Ascending aorta (tissue), 2 donors: Measurements from ENCODE around the gene MCU. TPM values are rescaled to one million over a fixed set of nuclear protein-coding genes. Genes with fewer than 3 reads are reported as not detected.
"Not testable (repeated sequence)": the region's sequence is repeated elsewhere in the genome, so short reads cannot be mapped to it uniquely, and the experiment has no call there.

Source experiments
- DNase-seq, 2 donors: peaks; one replicate each; pipeline ENCODE4 v3.0.0-alpha.2; 2019; ENCODE audit warnings: low spot score in 2 of 2
- H3K27ac ChIP-seq, 2 donors: fragments of 200-600 bp; sonication (generic); one replicate each; pipeline ENCODE4 v1.5.1; 2016 to 2017; ENCODE audit warnings: mild to moderate bottlenecking in 1 of 2
- H3K27me3 ChIP-seq: fragments of 200-600 bp; sonication (generic); one replicate; pipeline ENCODE4 v1.5.1; 2017
- H3K36me3 ChIP-seq, 2 donors: fragments of 200-600 bp; sonication (generic); one replicate each; pipeline ENCODE4 v1.5.1; 2016
- H3K4me1 ChIP-seq, 2 donors: fragments of 200-600 bp; sonication (generic); one replicate each; pipeline ENCODE4 v1.5.1; 2016 to 2017; ENCODE audit warnings: mild to moderate bottlenecking in 1 of 2
- H3K4me3 ChIP-seq, 2 donors: fragments of 200-600 bp; sonication (generic); one replicate each; pipeline ENCODE4 v1.5.1; 2016 to 2017; ENCODE audit warnings: mild to moderate bottlenecking in 1 of 2
- H3K9me3 ChIP-seq, 2 donors: fragments of 200-600 bp; sonication (generic); one replicate each; pipeline ENCODE4 v1.5.1; 2016
- CTCF ChIP-seq, 3 experiments: fragments of 200-600 bp in 2 of 3; fragments of 450-650 bp in 1 of 3; sonication (generic) in 2 of 3; IDR thresholded peaks; one replicate each; pipeline ENCODE4 v1.5.1; 2016 to 2019; ENCODE audit warnings: antibody characterized with exemption in 3 of 3, mild to moderate bottlenecking in 1 of 3, moderate library complexity in 1 of 3
- intact Hi-C: fragments of 100-400 bp; cut with DNase I; formaldehyde crosslinking; loops from one replicate; pipeline ENCODE4 v1.15.1; 2023
- total RNA-seq: library from RNA; depleted of rRNA; stranded (reverse); fragments of >200 nt; gene quantifications from one replicate; pipeline ENCODE4 v1.1.0, GENCODE V29; 2016

MCU gene
- total RNA-seq, 1 donor from 2014 or later: 22.0 TPM

- Histone ChIP-seq H3K27ac (no peak overlapping the region), H3K9me3 (no peaks in the 10 kb centered on the region), H3K27me3 (no peaks in the 10 kb centered on the region), H3K4me1 (no peaks in the 10 kb centered on the region), H3K36me3 (no peaks in the 10 kb centered on the region), H3K4me3 (no peak overlapping the region)
- intact Hi-C loops: loop anchor here (5.0 kb wide), 1 partner anchor 43 kb away; no protein-coding TSS in a partner anchor
- no peak for TF ChIP-seq CTCF (IDR thresholded peaks at IDR 0.05)
- no peak for DNase-seq
These were observed 67.6 kb downstream of the MCU start for GRCh38 chr10:72759584-72759983.

- DNase-seq: no peak
- no peaks in the 10 kb centered on the region for H3K9me3 ChIP-seq
- intact Hi-C loops: no loop called here
- no peak for TF ChIP-seq CTCF (IDR thresholded peaks at IDR 0.05)
- H3K4me1 ChIP-seq: no peaks in the 10 kb centered on the region
- no peak overlapping the region for H3K27ac ChIP-seq
- no peak overlapping the region for H3K4me3 ChIP-seq
- H3K27me3 ChIP-seq: no peaks in the 10 kb centered on the region
- no peaks in the 10 kb centered on the region for H3K36me3 ChIP-seq
These were observed 69.6 kb downstream of the MCU start for GRCh38 chr10:72761498-72761897.

- Histone ChIP-seq H3K9me3 (no peaks in the 10 kb centered on the region), H3K36me3 (no peaks in the 10 kb centered on the region), H3K4me1 (no peaks in the 10 kb centered on the region), H3K4me3 (no peak overlapping the region), H3K27me3 (no peaks in the 10 kb centered on the region), H3K27ac (no peak overlapping the region)
- no peak for DNase-seq
- TF ChIP-seq CTCF (IDR thresholded peaks at IDR 0.05): no peak
- intact Hi-C loops: no loop called here
These were observed 70.1 kb downstream of the MCU start for GRCh38 chr10:72762042-72762441.

GRCh38 chr10:72763201-72763600 is 71.3 kb downstream of the MCU start:
- H3K27ac ChIP-seq: no peak overlapping the region
- DNase-seq: no peak
- intact Hi-C loops: no loop called here
- no peaks in the 10 kb centered on the region for H3K27me3 ChIP-seq
- H3K9me3 ChIP-seq: no peaks in the 10 kb centered on the region
- H3K36me3 ChIP-seq: no peaks in the 10 kb centered on the region
- no peaks in the 10 kb centered on the region for H3K4me1 ChIP-seq
- no peak for TF ChIP-seq CTCF (IDR thresholded peaks at IDR 0.05)
- H3K4me3 ChIP-seq: no peak overlapping the region

- Histone ChIP-seq H3K9me3 (no peaks in the 10 kb centered on the region), H3K36me3 (no peaks in the 10 kb centered on the region), H3K27me3 (no peaks in the 10 kb centered on the region), H3K4me3 (no peak overlapping the region), H3K4me1 (no peaks in the 10 kb centered on the region), H3K27ac (no peak overlapping the region)
- intact Hi-C loops: no loop called here
- no peak for DNase-seq
- TF ChIP-seq CTCF (IDR thresholded peaks at IDR 0.05): no peak
These were observed 72.2 kb downstream of the MCU start for GRCh38 chr10:72764151-72764550.

- Histone ChIP-seq H3K4me1 (no peaks in the 10 kb centered on the region), H3K4me3 (no peak overlapping the region), H3K27me3 (no peaks in the 10 kb centered on the region), H3K9me3 (no peaks in the 10 kb centered on the region), H3K27ac (no peak overlapping the region), H3K36me3 (no peaks in the 10 kb centered on the region)
- no peak for DNase-seq
- TF ChIP-seq CTCF (IDR thresholded peaks at IDR 0.05): no peak
- intact Hi-C loops: no loop called here
These were observed 73.3 kb downstream of the MCU start for GRCh38 chr10:72765051-72765745.

GRCh38 chr10:72771195-72771594 is 79.3 kb downstream of the MCU start:
- H3K36me3 ChIP-seq, intact Hi-C loops, H3K27me3 ChIP-seq, H3K27ac ChIP-seq, H3K4me3 ChIP-seq, DNase-seq, H3K4me1 ChIP-seq, H3K9me3 ChIP-seq: not testable (repeated sequence)
